Measurements from ENCODE around the gene ADSS1.

The ADSS1 gene

DNA sequence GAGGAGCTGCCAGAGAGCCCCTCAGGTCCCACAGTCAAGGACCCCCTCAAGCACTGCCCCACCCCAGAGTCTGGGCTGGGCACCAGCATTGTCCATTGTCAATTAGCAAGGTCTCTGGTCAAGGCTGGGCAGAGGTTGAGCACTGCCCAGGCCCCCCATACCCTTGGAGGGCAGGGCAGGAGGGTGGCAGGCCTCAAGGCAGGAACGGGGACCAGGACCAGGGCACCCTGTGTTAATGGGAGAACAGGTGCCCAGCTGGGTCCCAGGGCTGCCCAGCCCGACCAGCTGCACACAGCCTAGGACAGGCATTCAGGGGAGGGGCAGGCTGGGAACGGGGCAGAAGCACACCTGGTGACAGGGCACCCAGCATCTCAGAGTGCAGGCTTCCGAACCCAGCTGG is 47.3 kb downstream of the ADSS1 start:
- H3K9me3 Mint-ChIP-seq = peaks cover 5% of the 10 kb centered on the region
- no peak overlapping the region for H3K27ac Mint-ChIP-seq
- no peaks in the 10 kb centered on the region for H3K27me3 Mint-ChIP-seq (ENCODE audit: low read depth)
- peaks cover 40% of the 10 kb centered on the region for H3K36me3 Mint-ChIP-seq (ENCODE audit: low read depth)
- H3K4me3 Mint-ChIP-seq = no peak overlapping the region
- no peaks in the 10 kb centered on the region for H3K4me1 Mint-ChIP-seq (ENCODE audit: low read depth)
- no peak for DNase-seq (ENCODE audit: low spot score)

DNA sequence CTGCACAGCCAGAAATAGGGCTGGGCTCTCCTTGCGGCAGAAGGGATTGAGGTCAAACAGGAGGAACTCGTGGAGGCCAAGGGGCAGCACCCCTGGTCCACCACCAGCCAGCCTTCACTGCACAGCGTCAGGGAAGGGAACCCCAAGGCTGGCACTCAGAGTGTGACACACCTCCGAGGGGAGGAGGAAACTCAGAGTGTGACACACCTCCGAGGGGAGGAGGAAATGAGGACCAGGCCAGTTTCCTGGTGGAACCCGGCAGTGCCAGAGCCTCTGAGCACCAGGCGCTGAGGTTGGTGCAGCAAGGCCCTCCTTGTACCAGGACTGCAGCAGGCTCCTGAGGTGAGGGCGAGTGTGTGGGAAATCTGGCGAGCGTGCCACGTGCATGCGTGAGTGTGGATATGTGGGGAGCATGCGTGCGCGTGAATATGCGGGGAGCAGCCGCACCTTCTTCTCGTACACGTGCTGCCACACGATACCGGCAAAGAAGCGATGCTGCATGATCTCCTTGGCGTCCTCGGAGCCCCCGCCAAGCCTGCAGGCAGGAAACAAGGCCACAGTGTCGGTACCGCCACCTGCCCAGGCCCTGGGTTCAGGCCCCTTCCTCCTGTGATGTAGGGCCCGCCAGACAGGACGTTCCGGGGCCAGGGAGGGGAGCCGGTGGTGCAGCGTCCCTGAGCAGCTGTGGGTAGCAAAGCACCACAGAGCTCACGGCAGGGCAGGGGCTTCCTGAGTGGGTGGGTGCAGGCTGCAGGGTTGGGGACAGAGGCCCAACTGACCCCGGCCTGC is 48.1 kb downstream of the ADSS1 start:
- Mint-ChIP-seq H3K4me3 (no peak overlapping the region), H3K36me3 (ENCODE audit: low read depth) (peaks cover 45% of the 10 kb centered on the region), H3K9me3 (peaks cover 5% of the 10 kb centered on the region), H3K27me3 (ENCODE audit: low read depth) (no peaks in the 10 kb centered on the region), H3K4me1 (ENCODE audit: low read depth) (no peaks in the 10 kb centered on the region), H3K27ac (no peak overlapping the region)
- no peak for DNase-seq (ENCODE audit: low spot score)

GRCh38 chr14:104772707-104773504 is 48.9 kb downstream of the ADSS1 start:
- peaks cover 45% of the 10 kb centered on the region for H3K36me3 Mint-ChIP-seq (ENCODE audit: low read depth)
- H3K9me3 Mint-ChIP-seq = peaks cover 5% of the 10 kb centered on the region
- H3K4me3 Mint-ChIP-seq = no peak overlapping the region
- H3K27me3 Mint-ChIP-seq (ENCODE audit: low read depth) = no peaks in the 10 kb centered on the region
- no peaks in the 10 kb centered on the region for H3K4me1 Mint-ChIP-seq (ENCODE audit: low read depth)
- H3K27ac Mint-ChIP-seq = no peak overlapping the region
- DNase-seq (ENCODE audit: low spot score) = no peak

DNA sequence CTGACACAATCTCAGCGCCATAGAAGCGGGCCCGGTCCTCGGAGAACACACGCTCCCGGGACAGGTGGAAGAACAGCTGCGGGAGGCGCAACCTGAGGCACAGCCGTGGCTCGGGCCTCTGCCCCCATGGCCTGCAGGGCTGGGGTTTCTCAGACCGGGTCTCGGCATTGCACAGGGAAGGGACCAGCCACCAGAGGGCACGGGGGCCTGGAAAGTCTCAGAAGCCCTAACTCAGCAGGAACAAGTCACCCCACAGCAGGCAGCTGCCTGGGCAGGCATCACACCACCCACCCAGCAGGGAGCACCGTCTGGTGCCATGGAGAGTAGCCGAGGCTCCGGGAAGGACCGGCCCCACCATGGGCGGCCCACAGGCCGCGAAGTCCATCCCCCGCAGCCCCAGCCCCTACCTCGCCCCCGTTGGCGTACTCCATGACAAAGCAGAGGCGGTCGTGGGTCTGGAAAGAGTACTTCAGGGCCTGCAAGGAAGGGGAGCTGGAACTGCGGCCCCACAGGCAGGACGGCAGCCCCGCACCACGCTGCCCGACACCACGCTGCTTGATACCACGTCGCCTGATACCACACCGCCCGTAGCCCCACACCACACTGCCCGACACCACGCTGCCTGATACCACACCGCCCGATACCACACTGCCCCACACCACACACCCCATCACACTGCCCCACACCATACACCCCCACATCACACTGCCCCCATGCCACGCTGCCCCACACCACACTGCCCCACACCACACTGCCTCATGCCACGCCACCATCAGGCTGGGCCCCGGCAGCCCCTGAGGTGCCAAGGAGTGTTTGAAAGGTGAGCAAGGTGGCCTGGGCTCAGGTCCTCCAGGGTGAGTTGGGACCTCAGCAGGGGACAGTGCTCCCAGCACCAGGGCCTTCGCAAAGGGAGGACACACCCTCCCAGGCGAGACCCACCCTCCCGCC is 49.8 kb downstream of the ADSS1 start:
- Mint-ChIP-seq H3K9me3 (peaks cover 5% of the 10 kb centered on the region), H3K4me1 (ENCODE audit: low read depth) (no peaks in the 10 kb centered on the region), H3K4me3 (no peak overlapping the region), H3K27ac (no peak overlapping the region), H3K27me3 (ENCODE audit: low read depth) (no peaks in the 10 kb centered on the region), H3K36me3 (ENCODE audit: low read depth) (peaks cover 45% of the 10 kb centered on the region)
- DNase-seq (ENCODE audit: low spot score) = no peak

DNA sequence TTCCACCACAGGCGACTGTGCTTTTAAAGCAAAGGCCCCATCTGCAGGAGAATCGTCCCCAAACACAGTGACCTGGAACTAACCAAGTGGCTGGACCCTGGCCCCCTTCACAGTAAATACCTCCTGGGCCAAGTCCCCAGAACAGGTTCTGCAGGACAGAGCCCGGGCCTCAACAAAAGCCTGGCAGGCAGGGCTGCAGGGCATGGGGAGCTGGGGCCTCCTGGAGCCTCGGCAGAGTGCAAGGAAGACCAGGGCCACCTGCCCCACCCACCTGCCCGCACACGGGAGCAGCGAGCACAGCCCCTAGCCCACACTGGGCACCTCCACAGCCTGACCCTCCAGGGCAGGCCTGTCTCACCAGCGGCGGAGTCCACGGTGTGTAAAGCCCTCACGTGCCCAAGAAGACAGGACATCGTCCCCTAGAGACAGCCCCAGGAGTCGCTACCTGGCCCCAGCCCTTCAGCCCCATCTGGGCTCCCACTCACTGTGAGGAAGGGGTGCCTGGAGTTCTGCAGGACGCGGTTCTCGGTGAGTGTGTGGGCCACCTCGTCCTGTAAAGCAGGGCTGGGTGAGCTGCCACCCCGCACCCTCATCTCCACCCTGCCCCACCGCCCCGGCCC is 50.5 kb downstream of the ADSS1 start:
- no peak for DNase-seq (ENCODE audit: low spot score)
- Mint-ChIP-seq H3K9me3 (peaks cover 5% of the 10 kb centered on the region), H3K4me1 (ENCODE audit: low read depth) (no peaks in the 10 kb centered on the region), H3K27me3 (ENCODE audit: low read depth) (no peaks in the 10 kb centered on the region), H3K4me3 (no peak overlapping the region), H3K36me3 (ENCODE audit: low read depth) (peaks cover 45% of the 10 kb centered on the region), H3K27ac (no peak overlapping the region)

GRCh38 chr14:104775073-104775489 is 51.1 kb downstream of the ADSS1 start:
- peaks cover 5% of the 10 kb centered on the region for H3K9me3 Mint-ChIP-seq
- H3K4me1 Mint-ChIP-seq (ENCODE audit: low read depth) = no peaks in the 10 kb centered on the region
- H3K27me3 Mint-ChIP-seq (ENCODE audit: low read depth) = no peaks in the 10 kb centered on the region
- no peak overlapping the region for H3K27ac Mint-ChIP-seq
- peaks cover 40% of the 10 kb centered on the region for H3K36me3 Mint-ChIP-seq (ENCODE audit: low read depth)
- no peak for DNase-seq (ENCODE audit: low spot score)
- H3K4me3 Mint-ChIP-seq = no peak overlapping the region

DNA sequence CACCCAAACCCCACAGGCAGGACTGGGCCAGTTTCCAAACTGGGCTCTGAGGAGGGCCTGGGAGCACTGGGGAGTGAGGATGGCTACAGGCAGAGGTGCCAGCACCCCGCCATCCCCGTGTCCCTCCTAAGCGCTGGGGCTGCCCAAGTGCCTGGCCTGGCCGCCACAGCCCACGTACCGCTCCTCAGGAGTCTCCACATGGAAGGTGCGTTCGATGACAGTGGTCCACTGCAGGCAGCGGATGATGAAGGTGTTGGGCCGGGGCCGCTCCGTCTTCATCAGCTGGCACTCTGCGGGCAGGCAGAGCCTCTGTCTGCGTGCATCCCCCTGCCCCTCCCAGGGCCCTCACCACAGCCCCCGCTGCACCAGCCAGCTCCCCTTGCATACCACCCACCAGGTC is 52.5 kb downstream of the ADSS1 start:
- Mint-ChIP-seq H3K4me1 (ENCODE audit: low read depth) (no peaks in the 10 kb centered on the region), H3K9me3 (no peaks in the 10 kb centered on the region), H3K27me3 (ENCODE audit: low read depth) (no peaks in the 10 kb centered on the region), H3K27ac (no peak overlapping the region), H3K36me3 (ENCODE audit: low read depth) (peaks cover 28% of the 10 kb centered on the region), H3K4me3 (no peak overlapping the region)
- no peak for DNase-seq (ENCODE audit: low spot score)

DNA sequence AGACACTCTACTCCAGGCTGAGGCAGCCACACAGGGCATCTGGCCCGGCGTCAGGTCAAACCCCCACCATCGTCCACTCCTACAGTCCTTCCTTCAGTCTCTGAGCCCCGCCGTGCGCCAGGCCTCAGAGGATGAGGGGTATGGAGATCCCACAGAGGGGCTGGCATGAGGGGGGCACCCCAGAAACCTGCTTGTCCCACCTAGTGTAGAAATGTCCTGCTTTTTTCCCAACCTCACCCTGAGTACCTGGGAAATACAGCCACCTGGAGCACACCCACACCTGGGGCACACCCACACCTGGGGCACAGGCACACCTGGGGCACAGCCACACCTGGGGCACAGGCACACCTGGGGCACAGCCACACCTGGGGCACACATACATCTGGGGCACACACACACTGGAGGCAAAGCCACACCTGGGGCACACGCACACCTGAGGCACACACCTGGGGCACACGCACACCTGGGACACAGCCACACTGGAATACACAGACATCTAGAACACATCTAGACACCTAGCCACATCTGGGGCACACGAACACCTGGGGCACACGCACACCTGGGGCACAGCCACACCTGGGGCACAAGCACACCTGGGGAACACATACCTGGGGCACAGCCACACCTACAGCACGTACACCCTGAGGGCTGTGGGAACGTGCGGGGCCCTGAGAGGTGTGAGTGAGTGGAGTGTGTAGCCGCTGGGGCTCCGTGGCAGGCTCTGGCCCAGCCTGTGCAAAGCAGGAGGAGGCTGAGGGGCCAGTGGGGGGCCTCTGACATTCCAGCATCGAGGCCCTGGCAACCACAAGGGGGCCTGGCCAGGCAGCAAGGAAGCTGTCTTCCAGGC is 53.2 kb downstream of the ADSS1 start:
- H3K9me3 Mint-ChIP-seq = no peaks in the 10 kb centered on the region
- no peak overlapping the region for H3K4me3 Mint-ChIP-seq
- H3K27ac Mint-ChIP-seq = no peak overlapping the region

DNA sequence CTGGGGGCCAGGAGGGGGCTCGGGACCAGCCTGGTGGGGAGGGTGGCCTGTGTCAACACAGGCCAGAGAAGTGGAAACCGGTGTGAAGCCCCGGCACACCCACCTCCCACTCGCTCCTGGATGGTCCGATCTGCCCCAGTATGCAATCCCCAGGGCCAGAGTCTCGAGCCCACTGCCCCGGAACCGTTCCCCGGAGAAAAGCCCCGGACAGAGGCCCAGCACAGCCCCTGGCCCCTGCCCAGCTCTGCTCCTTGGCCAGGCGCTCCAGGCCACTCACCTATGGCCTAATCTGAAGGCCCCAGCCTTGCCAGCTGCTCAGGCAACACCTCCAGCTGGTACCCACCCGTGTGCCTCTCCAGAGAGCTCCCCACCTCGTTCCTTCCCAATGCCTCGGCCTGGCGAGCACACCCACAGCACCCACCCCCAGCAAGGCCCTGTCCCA is 53.8 kb downstream of the ADSS1 start:
- H3K27me3 Mint-ChIP-seq (ENCODE audit: low read depth) = no peaks in the 10 kb centered on the region
- no peak overlapping the region for H3K4me3 Mint-ChIP-seq
- peak overlapping the region; percentile 45 for H3K27ac Mint-ChIP-seq
- no peaks in the 10 kb centered on the region for H3K9me3 Mint-ChIP-seq
- H3K36me3 Mint-ChIP-seq (ENCODE audit: low read depth) = peaks cover 14% of the 10 kb centered on the region
- H3K4me1 Mint-ChIP-seq (ENCODE audit: low read depth) = no peaks in the 10 kb centered on the region
- DNase-seq (ENCODE audit: low spot score) = no peak

More for the DNA sequence above, 53.2 kb downstream of the ADSS1 start:
- Mint-ChIP-seq H3K36me3 (ENCODE audit: low read depth) (peaks cover 21% of the 10 kb centered on the region), H3K4me1 (ENCODE audit: low read depth) (no peaks in the 10 kb centered on the region), H3K27me3 (ENCODE audit: low read depth) (no peaks in the 10 kb centered on the region)
- no peak for DNase-seq (ENCODE audit: low spot score)

GRCh38 chr14:104778694-104779331 is 54.8 kb downstream of the ADSS1 start:
- Mint-ChIP-seq H3K36me3 (ENCODE audit: low read depth) (peaks cover 11% of the 10 kb centered on the region), H3K4me1 (ENCODE audit: low read depth) (no peaks in the 10 kb centered on the region)
- DNase-seq (ENCODE audit: low spot score) = no peak

GRCh38 chr14:104779776-104780512 is 55.9 kb downstream of the ADSS1 start:
- no peak overlapping the region for H3K4me3 Mint-ChIP-seq
- no peak overlapping the region for H3K27ac Mint-ChIP-seq
- no peaks in the 10 kb centered on the region for H3K27me3 Mint-ChIP-seq (ENCODE audit: low read depth)
- no peaks in the 10 kb centered on the region for H3K4me1 Mint-ChIP-seq (ENCODE audit: low read depth)
- no peaks in the 10 kb centered on the region for H3K9me3 Mint-ChIP-seq
- no peak for DNase-seq (ENCODE audit: low spot score)
- peaks cover 8% of the 10 kb centered on the region for H3K36me3 Mint-ChIP-seq (ENCODE audit: low read depth)

More at GRCh38 chr14:104778694-104779331, 54.8 kb downstream of the ADSS1 start:
- Mint-ChIP-seq H3K9me3 (no peaks in the 10 kb centered on the region), H3K27me3 (ENCODE audit: low read depth) (no peaks in the 10 kb centered on the region), H3K27ac (no peak overlapping the region), H3K4me3 (no peak overlapping the region)

DNA sequence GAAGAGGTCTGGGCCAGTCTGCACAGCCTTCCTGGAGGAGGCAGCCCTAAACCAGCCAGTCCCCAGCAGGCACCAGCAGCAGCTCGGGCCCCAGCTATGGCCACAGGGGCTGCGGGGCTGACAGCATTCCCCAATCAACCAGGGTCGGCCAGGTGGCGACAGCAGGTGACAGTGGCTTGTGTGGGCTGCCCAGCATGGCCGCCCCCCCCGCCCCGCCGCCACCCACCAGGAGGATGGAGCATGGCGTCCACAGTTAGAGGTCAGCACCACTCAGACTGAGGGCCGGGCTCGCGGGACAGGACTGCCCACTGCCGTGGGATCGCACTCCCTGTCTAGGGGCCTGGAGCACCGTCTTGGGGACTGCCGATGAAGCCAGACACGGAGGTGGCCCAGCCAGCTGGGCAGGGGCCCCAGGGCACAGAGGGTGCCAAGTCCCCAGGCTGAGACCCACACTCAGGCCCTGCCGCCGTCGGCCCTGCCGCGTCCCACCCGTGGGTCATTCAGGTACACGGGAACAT is 56.5 kb downstream of the ADSS1 start:
- Mint-ChIP-seq H3K27me3 (ENCODE audit: low read depth) (no peaks in the 10 kb centered on the region), H3K4me1 (ENCODE audit: low read depth) (no peaks in the 10 kb centered on the region), H3K4me3 (no peak overlapping the region), H3K9me3 (no peaks in the 10 kb centered on the region), H3K27ac (no peak overlapping the region), H3K36me3 (ENCODE audit: low read depth) (peaks cover 8% of the 10 kb centered on the region)
- DNase-seq (ENCODE audit: low spot score) = no peak
